HEK293T (cell line): Measurements from ENCODE around the gene KRT10.

Experiments
- ARNT ChIP-seq: fragments of 450-650 bp; IDR thresholded peaks from 2 replicates; pipeline ENCODE4 v1.6.1; 2017; ENCODE audit warnings: mild to moderate bottlenecking
- BHLHE40 ChIP-seq: fragments of 450-650 bp; IDR thresholded peaks from 2 replicates; pipeline ENCODE4 v1.6.1; 2016; ENCODE audit warnings: mild to moderate bottlenecking, moderate library complexity, borderline replicate concordance
- FOXA1 ChIP-seq: fragments of 450-650 bp; IDR thresholded peaks from 2 replicates; pipeline ENCODE4 v1.6.1; 2016; ENCODE audit warnings: mild to moderate bottlenecking
- FOXK2 ChIP-seq: fragments of 450-650 bp; IDR thresholded peaks from 2 replicates; pipeline ENCODE4 v1.6.1; 2016; ENCODE audit warnings: mild to moderate bottlenecking
- FOXM1 ChIP-seq: fragments of 450-650 bp; IDR thresholded peaks from 2 replicates; pipeline ENCODE4 v1.6.1; 2017; ENCODE audit warnings: mild to moderate bottlenecking, borderline replicate concordance
- LEF1 ChIP-seq: fragments of 450-650 bp; IDR thresholded peaks from 2 replicates; pipeline ENCODE4 v1.6.1; 2017; ENCODE audit warnings: mild to moderate bottlenecking, borderline replicate concordance
- NFRKB ChIP-seq: fragments of 450-650 bp; IDR thresholded peaks from 2 replicates; pipeline ENCODE4 v1.6.1; 2016; ENCODE audit warnings: mild to moderate bottlenecking, moderate library complexity
- SP1 ChIP-seq: fragments of 450-650 bp; IDR thresholded peaks from 2 replicates; pipeline ENCODE4 v1.6.1; 2017
- TARDBP ChIP-seq: fragments of 450-650 bp; IDR thresholded peaks from 2 replicates; pipeline ENCODE4 v1.6.1; 2016

GRCh38 chr17:40866838-40867237, 44.4 kb upstream of the KRT10 start, which contains the start of gene KRT12:
- TF ChIP-seq SP1 (no peak), BHLHE40 (no peak), ARNT (no peak), FOXA1 (no peak), LEF1 (no peak), FOXK2 (no peak), NFRKB (no peak), FOXM1 (no peak), TARDBP (no peak)
